ENCODE measurements around the gene ACTL10. TPM values are rescaled to one million over a fixed set of nuclear protein-coding genes. Genes with fewer than 3 reads are reported as not detected.

The ACTL10 gene
- total RNA-seq, 2 donors from 2014 or later = 1.7 to 4.3 TPM

GRCh38 chr20:33653900-33654596 lies 12.7 kb upstream of the ACTL10 start:
- Mint-ChIP-seq H3K4me3 (no peak overlapping the region), H3K9me3 (no peaks in the 10 kb centered on the region), H3K36me3 (no peaks in the 10 kb centered on the region), H3K27ac (no peak overlapping the region), H3K27me3 (no peaks in the 10 kb centered on the region), H3K4me1 (ENCODE audit: low read depth in 2 of 2) (peaks cover 0 to 5% of the 10 kb centered on the region in 2 donors)
- ATAC-seq (no peak), DNase-seq (ENCODE audit: low spot score) (peak; percentile 28)

- Mint-ChIP-seq H3K27me3 (no peaks in the 10 kb centered on the region), H3K9me3 (no peaks in the 10 kb centered on the region), H3K36me3 (no peaks in the 10 kb centered on the region), H3K4me3 (no peak overlapping the region), H3K4me1 (ENCODE audit: low read depth in 2 of 2) (peaks cover 0 to 5% of the 10 kb centered on the region in 2 donors), H3K27ac (no peak overlapping the region)
- peak; percentile 42 for DNase-seq (ENCODE audit: low spot score)
- no peak for ATAC-seq
Measured at GRCh38 chr20:33654680-33655161, 12.0 kb upstream of the ACTL10 start.

GRCh38 chr20:33655164-33655563 lies 11.6 kb upstream of the ACTL10 start:
- no peak for ATAC-seq

GRCh38 chr20:33656010-33656782 lies 10.5 kb upstream of the ACTL10 start:
- no peak for ATAC-seq
- peak; percentile 56 for DNase-seq (ENCODE audit: low spot score)
- Mint-ChIP-seq H3K27me3 (no peaks in the 10 kb centered on the region), H3K9me3 (no peaks in the 10 kb centered on the region), H3K27ac (no peak overlapping the region), H3K36me3 (no peaks in the 10 kb centered on the region), H3K4me1 (ENCODE audit: low read depth in 2 of 2) (peaks cover 0 to 5% of the 10 kb centered on the region in 2 donors), H3K4me3 (no peak overlapping the region)

More at GRCh38 chr20:33655164-33655563, 11.6 kb upstream of the ACTL10 start:
- DNase-seq (ENCODE audit: low spot score) = peak; percentile 29
- Mint-ChIP-seq H3K27me3 (no peaks in the 10 kb centered on the region), H3K27ac (no peak overlapping the region), H3K9me3 (no peaks in the 10 kb centered on the region), H3K4me3 (no peak overlapping the region), H3K36me3 (no peaks in the 10 kb centered on the region), H3K4me1 (ENCODE audit: low read depth in 2 of 2) (peaks cover 0 to 5% of the 10 kb centered on the region in 2 donors)

- peak; percentile 52 for DNase-seq (ENCODE audit: low spot score)
- Mint-ChIP-seq H3K36me3 (no peaks in the 10 kb centered on the region), H3K4me3 (no peak overlapping the region), H3K9me3 (no peaks in the 10 kb centered on the region), H3K27me3 (no peaks in the 10 kb centered on the region), H3K4me1 (ENCODE audit: low read depth in 2 of 2) (peaks cover 0 to 5% of the 10 kb centered on the region in 2 donors), H3K27ac (no peak overlapping the region)
- ATAC-seq = no peak
Measured at GRCh38 chr20:33656783-33657703, 9.7 kb upstream of the ACTL10 start.

- H3K9me3 Mint-ChIP-seq = no peaks in the 10 kb centered on the region
- no peaks in the 10 kb centered on the region for H3K27me3 Mint-ChIP-seq
Measured at GRCh38 chr20:33657704-33658095, 9.0 kb upstream of the ACTL10 start.

GRCh38 chr20:33658510-33658909 lies 8.2 kb upstream of the ACTL10 start:
- Mint-ChIP-seq H3K27me3 (no peaks in the 10 kb centered on the region), H3K36me3 (no peaks in the 10 kb centered on the region), H3K4me3 (no peak overlapping the region), H3K4me1 (ENCODE audit: low read depth in 2 of 2) (peaks cover 3 to 6% of the 10 kb centered on the region in 2 donors), H3K9me3 (no peaks in the 10 kb centered on the region), H3K27ac (no peak overlapping the region)
- DNase-seq (ENCODE audit: low spot score) (no peak), ATAC-seq (no peak)

More at GRCh38 chr20:33657704-33658095, 9.0 kb upstream of the ACTL10 start:
- H3K36me3 Mint-ChIP-seq = no peaks in the 10 kb centered on the region
- no peak overlapping the region for H3K27ac Mint-ChIP-seq
- H3K4me1 Mint-ChIP-seq (ENCODE audit: low read depth in 2 of 2) = peaks cover 1 to 4% of the 10 kb centered on the region in 2 donors
- H3K4me3 Mint-ChIP-seq = no peak overlapping the region
- ATAC-seq = peak in 1 of 2 donors; percentile 2
- peak; percentile 22 for DNase-seq (ENCODE audit: low spot score)

- ATAC-seq (no peak), DNase-seq (ENCODE audit: low spot score) (no peak)
- H3K9me3 Mint-ChIP-seq = no peaks in the 10 kb centered on the region
- no peaks in the 10 kb centered on the region for H3K27me3 Mint-ChIP-seq
- H3K27ac Mint-ChIP-seq = no peak overlapping the region
- no peaks in the 10 kb centered on the region for H3K36me3 Mint-ChIP-seq
- H3K4me3 Mint-ChIP-seq = no peak overlapping the region
- peaks cover 3 to 6% of the 10 kb centered on the region in 2 donors for H3K4me1 Mint-ChIP-seq (ENCODE audit: low read depth in 2 of 2)
Measured at GRCh38 chr20:33658929-33659328, 7.8 kb upstream of the ACTL10 start.

- Mint-ChIP-seq H3K4me3 (no peak overlapping the region), H3K27me3 (no peaks in the 10 kb centered on the region), H3K36me3 (no peaks in the 10 kb centered on the region), H3K9me3 (no peaks in the 10 kb centered on the region), H3K4me1 (ENCODE audit: low read depth in 2 of 2) (peaks cover 6 to 10% of the 10 kb centered on the region in 2 donors), H3K27ac (no peak overlapping the region)
- ATAC-seq = no peak
- DNase-seq (ENCODE audit: low spot score) = no peak
Measured at GRCh38 chr20:33659341-33660034, 7.3 kb upstream of the ACTL10 start.

- Mint-ChIP-seq H3K4me1 (ENCODE audit: low read depth in 2 of 2) (peaks cover 13 to 16% of the 10 kb centered on the region in 2 donors), H3K27me3 (no peaks in the 10 kb centered on the region), H3K9me3 (no peaks in the 10 kb centered on the region), H3K27ac (no peak overlapping the region), H3K4me3 (no peak overlapping the region), H3K36me3 (no peaks in the 10 kb centered on the region)
- DNase-seq (ENCODE audit: low spot score) = no peak
- no peak for ATAC-seq
Measured at GRCh38 chr20:33660035-33660684, 6.6 kb upstream of the ACTL10 start.

- Mint-ChIP-seq H3K4me3 (no peak overlapping the region), H3K27ac (no peak overlapping the region), H3K4me1 (ENCODE audit: low read depth in 2 of 2) (peaks cover 16 to 17% of the 10 kb centered on the region in 2 donors), H3K9me3 (no peaks in the 10 kb centered on the region), H3K36me3 (no peaks in the 10 kb centered on the region), H3K27me3 (no peaks in the 10 kb centered on the region)
- DNase-seq (ENCODE audit: low spot score) = no peak
- ATAC-seq = no peak
Measured at GRCh38 chr20:33660685-33661058, 6.1 kb upstream of the ACTL10 start.

- Mint-ChIP-seq H3K9me3 (no peaks in the 10 kb centered on the region), H3K27me3 (no peaks in the 10 kb centered on the region), H3K36me3 (no peaks in the 10 kb centered on the region), H3K27ac (peak within 1 kb of the TSS; percentile 62 to 86), H3K4me1 (ENCODE audit: low read depth in 2 of 2) (peaks cover 22 to 25% of the 10 kb centered on the region in 2 donors), H3K4me3 (peak within 1 kb of the TSS; percentile 87)
- no peak for DNase-seq (ENCODE audit: low spot score)
- no peak for ATAC-seq
Measured at GRCh38 chr20:33662172-33662571, 4.6 kb upstream of the ACTL10 start, which contains the start of gene C20orf144. Gene C20orf144, plus strand, starts transcription at chr20:33662327. Its CDS starts 19 bp downstream, at chr20:33662346.

Measured in natural killer cell treated with Interleukin-12 subunit alpha and Interleukin-12 subunit beta and Interleukin-15 and Interleukin-18, amount 100 ng/mL, for 72 hours (primary cell).